H1 (cell line): Measurements from ENCODE around the gene PCNX1.
"Not testable (repeated sequence)": the region's sequence is repeated elsewhere in the genome, so short reads cannot be mapped to it uniquely, and the experiment has no call there.

Experiments used
- EZH2 ChIP-seq: fragments of 200-600 bp; sonication (generic); IDR thresholded peaks from 2 replicates; pipeline ENCODE4 v1.7.1; 2012; ENCODE audit warnings: low read depth, mild to moderate bottlenecking, moderate library complexity, low read length, inconsistent platforms; ENCODE audit not compliant: severe bottlenecking
- GABPA ChIP-seq: IDR thresholded peaks from 2 replicates; pipeline ENCODE4 v1.6.1; 2011; ENCODE audit warnings: mild to moderate bottlenecking, low read length, moderate library complexity, borderline replicate concordance; ENCODE audit not compliant: insufficient read depth
- JUND ChIP-seq: IDR thresholded peaks from 2 replicates; pipeline ENCODE4 v1.6.1; 2011; ENCODE audit warnings: mild to moderate bottlenecking, improper control_type of control experiment, low read length
- POLR2AphosphoS5 ChIP-seq: IDR thresholded peaks from 2 replicates; pipeline ENCODE4 v1.6.1; 2011; ENCODE audit warnings: low read depth, low read length
- RAD21 ChIP-seq, 2 experiments: IDR thresholded peaks in 1 of 2; conservative IDR thresholded peaks in 1 of 2; 2 replicates each; pipeline ENCODE4 v1.6.1; 2011; ENCODE audit warnings: low read depth in 2 of 2, low read length in 2 of 2, improper control_type of control experiment in 1 of 2, inconsistent platforms in 1 of 2, mild to moderate bottlenecking in 1 of 2, moderate library complexity in 1 of 2
- YY1 ChIP-seq: IDR thresholded peaks from 2 replicates; pipeline ENCODE4 v1.6.1; 2011; ENCODE audit warnings: low read depth, mild to moderate bottlenecking, low read length

DNA sequence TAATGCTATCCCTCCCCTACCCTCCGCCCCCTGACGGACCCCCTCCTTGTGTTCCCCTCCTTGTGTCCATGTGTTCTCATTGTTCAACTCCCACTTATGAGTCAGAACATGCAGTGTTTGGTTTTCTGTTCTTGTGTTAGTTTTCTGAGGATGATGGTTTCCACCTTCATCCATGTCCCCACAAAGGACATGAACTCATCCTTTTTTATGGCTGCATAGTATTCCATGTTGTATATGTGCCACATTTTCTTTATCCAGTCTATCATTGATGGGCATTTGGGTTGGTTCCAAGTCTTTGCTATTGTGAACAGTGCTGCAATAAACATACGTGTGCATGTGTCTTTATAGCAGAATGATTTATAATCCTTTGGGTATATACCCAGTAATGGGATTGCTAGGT lies 112.7 kb downstream of the PCNX1 start:
- TF ChIP-seq YY1; POLR2AphosphoS5; RAD21 (IDR thresholded peaks at IDR 0.05 in 1 of 2, conservative IDR thresholded peaks at IDR 0.05 in 1 of 2; ENCODE audit: low read depth in 2 of 2, low read length in 2 of 2); GABPA; JUND; EZH2: not testable (repeated sequence)
